ENCODE results near the gene FNBP1.
"Not testable (repeated sequence)": the region's sequence is repeated elsewhere in the genome, so short reads cannot be mapped to it uniquely, and the experiment has no call there.

Gene FNBP1

GRCh38 chr9:129946246-129946995 lies 96.6 kb downstream of the FNBP1 start:
- no peak for DNase-seq

DNA sequence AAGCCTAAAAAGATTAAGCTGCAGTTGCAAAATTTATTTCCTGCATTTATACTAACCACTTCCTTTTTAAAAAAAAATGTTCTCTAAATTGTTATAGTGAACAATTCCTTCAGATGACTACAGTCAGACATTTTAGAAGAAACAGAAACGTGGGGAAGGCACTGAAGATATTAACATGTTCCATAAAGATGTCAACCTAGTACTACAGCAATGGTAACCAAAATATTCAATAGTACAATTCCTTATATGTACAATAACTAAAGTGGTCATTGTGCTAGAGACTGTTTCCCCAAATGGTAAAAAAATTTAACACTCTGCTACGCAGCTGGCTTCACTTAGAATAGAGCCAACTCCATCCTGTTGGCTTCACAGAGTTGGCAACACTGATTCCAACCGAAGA lies 97.7 kb downstream of the FNBP1 start:
- no peak for DNase-seq

DNA sequence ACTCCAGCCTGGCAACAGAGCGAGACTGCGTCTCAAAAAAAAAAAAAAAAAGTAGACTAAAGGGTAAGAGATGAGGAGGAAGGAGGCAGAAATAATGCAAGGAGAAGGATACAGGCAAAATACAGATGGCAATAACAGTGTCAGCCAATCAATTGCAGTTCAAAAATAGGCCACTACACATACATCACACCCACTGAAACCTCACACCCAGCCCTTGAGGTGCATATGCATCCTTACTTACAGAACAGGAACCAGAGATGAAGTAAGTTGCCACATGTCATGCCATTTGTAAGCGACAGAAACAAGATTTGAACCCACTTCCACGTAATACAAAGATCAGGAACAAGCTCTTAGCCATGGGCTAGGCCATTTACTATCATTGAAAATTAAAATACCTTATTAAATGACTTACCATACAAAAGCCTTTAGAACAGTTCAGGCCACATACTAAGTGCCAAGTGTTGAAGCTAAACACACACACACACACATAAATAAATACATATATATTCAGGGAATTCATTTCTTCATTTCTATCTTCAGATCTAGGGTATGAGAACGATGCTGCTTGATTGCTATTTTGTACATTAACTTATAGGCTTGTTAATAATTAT lies 98.4 kb downstream of the FNBP1 start:
- DNase-seq: peak; percentile 38

- no peak for DNase-seq
Observed at GRCh38 chr9:129939431-129939830, 103.6 kb downstream of the FNBP1 start.

DNA sequence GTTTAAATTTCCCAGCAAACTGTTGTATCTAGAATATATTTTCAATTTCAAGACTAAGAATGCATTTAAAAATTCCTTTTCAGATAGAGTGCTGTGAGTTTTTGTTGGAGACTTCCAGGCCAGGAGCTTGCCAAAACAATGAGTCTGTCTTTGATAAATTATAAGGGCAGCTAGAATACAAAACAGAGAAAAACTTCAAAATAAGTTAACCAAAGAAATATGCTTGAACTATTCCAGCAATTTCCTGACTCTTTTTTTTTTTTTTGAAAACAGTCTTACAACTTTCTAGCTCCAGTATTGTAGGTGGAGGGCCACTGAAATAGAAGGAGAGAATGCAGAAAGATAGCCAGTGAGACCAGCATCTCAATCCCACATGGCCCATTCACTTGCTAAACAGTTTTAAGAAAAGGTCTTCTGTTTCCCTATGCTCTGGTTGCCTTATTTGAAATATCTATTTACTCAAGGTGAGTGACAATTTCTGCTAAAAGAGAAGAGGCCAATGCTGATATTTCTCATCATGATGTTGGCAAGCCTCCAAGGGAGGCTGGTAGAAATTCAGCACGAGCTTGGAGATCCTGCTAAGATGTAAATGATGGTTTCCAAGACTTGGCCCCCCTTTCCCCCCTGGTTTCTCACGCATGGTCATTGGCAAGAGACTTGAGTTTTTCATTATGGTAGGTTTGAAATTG lies 104.6 kb downstream of the FNBP1 start:
- DNase-seq: no peak

GRCh38 chr9:129937879-129938278 lies 105.1 kb downstream of the FNBP1 start:
- DNase-seq: not testable (repeated sequence)

GRCh38 chr9:129936222-129936621 lies 106.8 kb downstream of the FNBP1 start:
- DNase-seq: no peak

GRCh38 chr9:129934780-129935179 lies 108.2 kb downstream of the FNBP1 start:
- DNase-seq: no peak

GRCh38 chr9:129934041-129934591 lies 108.9 kb downstream of the FNBP1 start:
- DNase-seq: no peak

GRCh38 chr9:129933185-129934040 lies 109.6 kb downstream of the FNBP1 start:
- no peak for DNase-seq

DNA sequence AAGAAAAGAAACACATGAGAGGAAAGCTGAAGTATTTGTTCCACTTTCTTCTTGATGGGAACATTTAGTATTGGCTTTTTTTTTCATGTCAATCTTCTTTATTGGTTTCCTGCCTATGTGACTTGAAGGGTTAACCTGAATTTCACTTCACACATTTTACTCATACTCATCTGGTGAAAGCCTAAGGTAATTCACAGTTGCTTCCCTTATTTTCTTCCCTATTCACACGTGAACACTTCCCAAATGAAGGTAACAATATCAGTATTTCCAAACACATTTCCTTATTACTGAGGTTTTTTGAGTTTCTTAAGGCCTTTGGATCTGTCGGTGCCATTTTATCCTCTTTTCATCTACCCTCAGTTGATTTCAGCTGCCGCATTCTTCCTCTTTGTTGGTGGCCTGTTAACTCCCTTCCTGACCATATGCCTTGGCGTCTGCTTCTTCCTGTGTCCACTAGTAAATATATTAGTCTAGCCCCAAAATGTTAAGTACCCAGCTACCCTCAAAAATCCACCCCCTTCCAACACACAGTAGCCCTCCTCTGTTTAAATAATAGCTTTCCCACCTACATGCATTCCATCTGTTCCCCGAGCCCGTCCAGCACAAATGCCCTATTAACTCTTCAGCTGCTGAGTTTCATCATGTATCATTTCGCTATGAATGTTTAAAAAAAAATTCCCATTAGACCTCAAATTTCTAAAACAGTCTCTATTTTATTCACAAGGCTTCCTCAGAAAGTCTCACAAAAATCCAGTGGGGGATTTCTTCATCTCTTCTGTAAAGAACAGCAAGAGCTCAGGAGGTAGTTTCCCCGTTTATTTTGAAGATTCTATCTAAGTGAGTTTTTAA lies 110.5 kb downstream of the FNBP1 start:
- DNase-seq: no peak

DNA sequence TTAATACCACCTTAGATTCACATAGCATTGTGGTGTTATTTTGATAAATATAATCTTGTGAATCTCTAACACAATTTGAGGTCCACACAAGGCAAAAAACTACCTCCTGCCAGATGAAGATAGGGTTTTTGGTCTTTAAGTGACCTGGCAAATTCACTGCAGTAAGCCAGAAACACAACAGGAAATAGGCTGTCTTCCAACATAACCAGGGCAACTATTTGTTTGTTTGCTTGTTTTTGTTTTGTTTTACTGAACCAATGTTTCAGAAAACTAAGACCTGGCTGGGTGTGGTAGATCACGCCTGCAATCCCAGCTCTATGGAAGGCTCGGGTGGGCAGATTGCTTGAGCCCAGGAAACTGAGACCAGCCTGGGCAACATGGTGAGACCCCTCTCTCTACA lies 112.2 kb downstream of the FNBP1 start:
- DNase-seq: no peak

GRCh38 chr9:129929496-129930125 lies 113.4 kb downstream of the FNBP1 start:
- no peak for DNase-seq

GRCh38 chr9:129923589-129923988 lies 119.4 kb downstream of the FNBP1 start:
- DNase-seq: no peak

GRCh38 chr9:129921905-129922304 lies 121.1 kb downstream of the FNBP1 start:
- no peak for DNase-seq

GRCh38 chr9:129919841-129920240 lies 123.1 kb downstream of the FNBP1 start:
- no peak for DNase-seq

GRCh38 chr9:129919277-129919676 lies 123.7 kb downstream of the FNBP1 start:
- no peak for DNase-seq

- no peak for DNase-seq
Observed at GRCh38 chr9:129918296-129918950, 124.6 kb downstream of the FNBP1 start.

DNA sequence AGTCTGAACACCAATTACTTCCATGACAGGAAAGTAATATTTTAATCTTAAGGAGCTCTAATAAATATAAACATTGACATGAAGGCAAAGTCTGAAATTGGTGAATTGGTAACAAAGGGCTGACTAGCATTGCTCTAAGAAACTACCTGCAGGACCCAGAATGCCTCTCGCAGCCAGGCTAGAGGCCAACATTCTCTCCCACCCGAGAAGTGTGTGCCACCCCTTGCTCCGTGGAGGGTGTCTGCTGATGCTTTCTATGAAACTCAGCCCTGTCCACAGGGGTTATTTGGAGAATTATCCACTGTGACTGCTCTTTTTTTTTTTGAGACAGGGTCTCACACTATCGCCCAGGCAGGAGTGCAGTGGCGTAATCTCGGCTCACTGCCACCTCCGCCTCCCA lies 126.3 kb downstream of the FNBP1 start:
- DNase-seq: no peak

GRCh38 chr9:129914051-129914450 lies 128.9 kb downstream of the FNBP1 start:
- no peak for DNase-seq

Measured in activated CD4-positive, alpha-beta T cell treated with anti-CD3 and anti-CD28 coated beads, Interleukin-2, amount 50 U/mL, for 1 hour (primary cell).